Hair follicular keratinocyte (primary cell): ENCODE measurements around the gene DAPP1. TPM values are rescaled to one million over a fixed set of nuclear protein-coding genes. Genes with fewer than 3 reads are reported as not detected.

Experiments
- total RNA-seq: library from RNA; depleted of rRNA; stranded (reverse); fragments of >200 nt; gene quantifications from 2 replicates; pipeline ENCODE4 v1.2.3, GENCODE V29; 2015

DAPP1 gene
- total RNA-seq = 18.2 and 43.7 TPM in 2 replicates

GRCh38 chr4:99816545-99817308 lies at the start of gene DAPP1:
Gene DAPP1 (plus strand): TSS chr4:99816827. CDS start chr4:99816914, 87 bp downstream.

GRCh38 chr4:99894161-99894997 lies 77.8 kb downstream of the DAPP1 start, which contains the start of gene LAMTOR3:
Gene LAMTOR3 (minus strand): TSS chr4:99894427. CDS start chr4:99893963, 464 bp downstream.

Other genes starting within 250 kb of the DAPP1 start
- 0.16 TPM in 1 of 2 replicates, not detected in the other for gene MTTP, start 242.0 kb upstream of the DAPP1 start, total RNA-seq
- not detected in 2 replicates for gene C4orf54, start 159.0 kb upstream of the DAPP1 start, total RNA-seq
- 25.6 and 32.3 TPM in 2 replicates for gene LAMTOR3, start 77.6 kb downstream of the DAPP1 start, total RNA-seq
- gene DNAJB14, start 129.8 kb downstream of the DAPP1 start, total RNA-seq = 14.0 and 18.2 TPM in 2 replicates
- 342 and 890 TPM in 2 replicates for gene H2AZ1, start 133.4 kb downstream of the DAPP1 start, total RNA-seq